Skeletal muscle cell (primary cell): Measurements from ENCODE around the gene FAM89B.
A peak's percentile ranks its signal among the peaks of the same experiment; 100 is the strongest.

ENCODE experiments used
- DNase-seq: peaks from one replicate; pipeline ENCODE4 v3.0.0-alpha.2; 2010; ENCODE audit warnings: low read depth
- H3K4me3 ChIP-seq: 2 replicates; pipeline ENCODE4 v1.5.1; 2011; ENCODE audit warnings: low read depth, mild to moderate bottlenecking, control low read depth, low read length, moderate library complexity

FAM89B gene

GRCh38 chr11:65569973-65570918 is 2.1 kb upstream of the FAM89B start, which contains the start of gene ZNRD2:
ZNRD2 (plus strand) TSS chr11:65570477; CDS start chr11:65570492, 15 bp downstream.
- H3K4me3 ChIP-seq, result peak within 1 kb of the TSS; percentile 96
- DNase-seq, result peak; percentile 92

GRCh38 chr11:65571420-65571819 is 918 bp upstream of the FAM89B start:
- H3K4me3 ChIP-seq, result peak overlapping the region; percentile 96
- no peak for DNase-seq

- peak overlapping the region; percentile 96 for H3K4me3 ChIP-seq
- DNase-seq, result no peak
Observed at GRCh38 chr11:65571940-65572339, 398 bp upstream of the FAM89B start.

GRCh38 chr11:65573391-65574079 is 1.2 kb downstream of the FAM89B start:
- peak overlapping the region; percentile 96 for H3K4me3 ChIP-seq
- DNase-seq, result no peak

GRCh38 chr11:65574109-65574810 is 1.9 kb downstream of the FAM89B start:
- peak overlapping the region; percentile 96 for H3K4me3 ChIP-seq

GRCh38 chr11:65574811-65575567 is 2.7 kb downstream of the FAM89B start:
- H3K4me3 ChIP-seq, result peak overlapping the region; percentile 54
- DNase-seq, result no peak

More at GRCh38 chr11:65574109-65574810, 1.9 kb downstream of the FAM89B start:
- DNase-seq, result peak; percentile 84

GRCh38 chr11:65575568-65576231 is 3.4 kb downstream of the FAM89B start, which contains the start of gene EHBP1L1:
EHBP1L1 (plus strand) TSS chr11:65576053; CDS start chr11:65576303, 250 bp downstream.
- DNase-seq, result no peak

GRCh38 chr11:65576232-65576866 is 4.0 kb downstream of the FAM89B start:
- DNase-seq, result no peak
- H3K4me3 ChIP-seq, result peak overlapping the region; percentile 54

More at GRCh38 chr11:65575568-65576231, 3.4 kb downstream of the FAM89B start, which contains the start of gene EHBP1L1:
- peak within 1 kb of the TSS; percentile 54 for H3K4me3 ChIP-seq

- no peak for DNase-seq
- H3K4me3 ChIP-seq, result peak overlapping the region; percentile 54
Observed at GRCh38 chr11:65576867-65577755, 4.8 kb downstream of the FAM89B start.

GRCh38 chr11:65577756-65578109 is 5.4 kb downstream of the FAM89B start:
- no peak for DNase-seq
- peak overlapping the region; percentile 54 for H3K4me3 ChIP-seq

GRCh38 chr11:65578134-65578533 is 5.8 kb downstream of the FAM89B start:
- DNase-seq, result no peak
- no peak overlapping the region for H3K4me3 ChIP-seq

- no peak for DNase-seq
- H3K4me3 ChIP-seq, result no peak overlapping the region
Observed at GRCh38 chr11:65578667-65579066, 6.3 kb downstream of the FAM89B start.

- no peak for DNase-seq
Observed at GRCh38 chr11:65579291-65579690, 7.0 kb downstream of the FAM89B start.

GRCh38 chr11:65580031-65580692 is 7.8 kb downstream of the FAM89B start:
- no peak for DNase-seq
- H3K4me3 ChIP-seq, result no peak overlapping the region

More at GRCh38 chr11:65579291-65579690, 7.0 kb downstream of the FAM89B start:
- no peak overlapping the region for H3K4me3 ChIP-seq

- no peak overlapping the region for H3K4me3 ChIP-seq
- DNase-seq, result no peak
Observed at GRCh38 chr11:65580756-65581155, 8.4 kb downstream of the FAM89B start.

GRCh38 chr11:65581928-65582327 is 9.6 kb downstream of the FAM89B start:
- H3K4me3 ChIP-seq, result no peak overlapping the region
- DNase-seq, result no peak
